ENCODE data around the gene EPHA7.

Gene EPHA7

DNA sequence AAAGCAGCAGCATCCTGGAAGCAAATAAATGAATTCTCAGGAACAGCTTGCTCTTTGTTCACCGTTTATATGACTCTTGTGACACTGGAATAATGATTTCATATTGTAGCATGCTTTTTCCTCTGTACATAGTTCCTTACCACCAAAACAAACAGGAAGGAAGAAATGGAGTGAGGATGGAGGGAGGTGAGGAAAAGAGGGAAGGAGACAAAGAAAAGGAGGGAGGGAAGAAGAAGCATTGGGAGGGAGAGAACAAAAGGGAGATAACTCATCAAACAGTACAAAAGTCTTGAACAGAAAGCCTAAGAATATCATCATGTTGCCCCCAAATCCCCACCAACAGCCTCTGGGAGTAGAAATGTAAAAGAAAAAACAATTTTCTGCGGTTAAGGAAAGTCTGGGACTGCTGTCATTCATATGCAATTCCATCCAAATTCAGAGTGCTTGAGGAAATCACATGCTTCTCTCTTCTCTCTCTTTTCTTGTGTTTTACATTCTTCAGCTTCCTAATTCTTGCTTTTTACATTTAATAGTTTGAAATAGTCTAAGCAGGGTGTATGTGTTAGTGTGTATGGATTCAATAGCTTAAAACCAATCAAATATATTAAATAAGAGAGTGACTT is 81.5 kb downstream of the EPHA7 start:
- no peak for DNase-seq (ENCODE audit: insufficient read length, low spot score)
- TF ChIP-seq POLR2AphosphoS5 (IDR thresholded peaks at IDR 0.05; ENCODE audit: low read depth, low read length) (no peak), POLR2A (IDR thresholded peaks at IDR 0.05; ENCODE audit: low read depth, low read length) (no peak), TAF1 (IDR thresholded peaks at IDR 0.05; ENCODE audit: low read depth, low read length) (no peak), POU2F2 (IDR thresholded peaks at IDR 0.05; ENCODE audit: low read depth, low read length) (no peak), SPI1 (IDR thresholded peaks at IDR 0.05; ENCODE audit: low read depth, low read length) (no peak), PAX5 (IDR thresholded peaks at IDR 0.05; ENCODE audit: insufficient read depth, low read length, severe bottlenecking) (no peak)
- FAIRE-seq: no peak

GRCh38 chr6:93337014-93337413 is 82.3 kb downstream of the EPHA7 start:
- DNase-seq (ENCODE audit: insufficient read length, low spot score): no peak
- no peak for TF ChIP-seq PAX5 (IDR thresholded peaks at IDR 0.05; ENCODE audit: insufficient read depth, low read length, severe bottlenecking)
- TF ChIP-seq SPI1 (IDR thresholded peaks at IDR 0.05; ENCODE audit: low read depth, low read length): no peak
- TF ChIP-seq TAF1 (IDR thresholded peaks at IDR 0.05; ENCODE audit: low read depth, low read length): no peak
- no peak for TF ChIP-seq POLR2A (IDR thresholded peaks at IDR 0.05; ENCODE audit: low read depth, low read length)
- no peak for TF ChIP-seq POLR2AphosphoS5 (IDR thresholded peaks at IDR 0.05; ENCODE audit: low read depth, low read length)
- TF ChIP-seq POU2F2 (IDR thresholded peaks at IDR 0.05; ENCODE audit: low read depth, low read length): no peak
- no peak for FAIRE-seq

DNA sequence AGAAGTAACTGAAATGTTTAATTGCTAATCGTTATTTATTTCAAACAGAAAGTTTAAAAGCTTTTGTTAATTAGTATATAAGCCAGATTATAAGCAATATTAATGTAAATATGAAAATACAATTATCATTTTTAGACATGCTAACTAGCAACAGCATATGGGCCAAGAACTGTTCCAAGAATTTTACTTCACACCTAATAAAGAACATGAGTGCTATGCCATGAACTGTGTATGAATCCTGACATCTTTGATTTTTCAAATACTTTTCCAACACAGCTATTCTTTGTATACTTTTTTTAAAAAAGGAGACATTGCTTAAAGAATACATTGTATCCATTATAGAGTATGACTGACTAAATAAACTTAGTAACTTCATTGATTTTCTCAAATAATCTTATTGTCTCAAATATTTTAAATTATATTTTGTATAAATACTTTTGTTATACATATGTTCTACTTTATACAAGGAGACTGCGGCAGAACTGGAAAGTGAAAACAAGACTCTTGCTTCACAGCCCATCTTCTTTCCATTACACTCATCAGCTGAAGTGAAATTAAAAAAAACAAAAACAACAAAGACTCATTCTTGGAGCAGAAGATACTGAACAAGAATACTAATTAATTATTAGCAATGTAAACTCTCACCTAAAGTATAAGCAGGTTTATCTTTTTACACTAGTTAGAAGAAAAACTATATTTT is 89.9 kb downstream of the EPHA7 start:
- FAIRE-seq (no peak), DNase-seq (ENCODE audit: insufficient read length, low spot score) (no peak)
- TF ChIP-seq POLR2A (IDR thresholded peaks at IDR 0.05; ENCODE audit: low read depth, low read length) (no peak), TAF1 (IDR thresholded peaks at IDR 0.05; ENCODE audit: low read depth, low read length) (no peak), POU2F2 (IDR thresholded peaks at IDR 0.05; ENCODE audit: low read depth, low read length) (no peak), POLR2AphosphoS5 (IDR thresholded peaks at IDR 0.05; ENCODE audit: low read depth, low read length) (no peak), SPI1 (IDR thresholded peaks at IDR 0.05; ENCODE audit: low read depth, low read length) (no peak), PAX5 (IDR thresholded peaks at IDR 0.05; ENCODE audit: insufficient read depth, low read length, severe bottlenecking) (no peak)

- TF ChIP-seq PAX5 (IDR thresholded peaks at IDR 0.05; ENCODE audit: insufficient read depth, low read length, severe bottlenecking) (no peak), TAF1 (IDR thresholded peaks at IDR 0.05; ENCODE audit: low read depth, low read length) (no peak), POLR2A (IDR thresholded peaks at IDR 0.05; ENCODE audit: low read depth, low read length) (no peak), SPI1 (IDR thresholded peaks at IDR 0.05; ENCODE audit: low read depth, low read length) (no peak), POLR2AphosphoS5 (IDR thresholded peaks at IDR 0.05; ENCODE audit: low read depth, low read length) (no peak), POU2F2 (IDR thresholded peaks at IDR 0.05; ENCODE audit: low read depth, low read length) (no peak)
- FAIRE-seq (no peak), DNase-seq (ENCODE audit: insufficient read length, low spot score) (no peak)
Observed at GRCh38 chr6:93327857-93328256, 91.5 kb downstream of the EPHA7 start.

GRCh38 chr6:93325761-93326160 is 93.6 kb downstream of the EPHA7 start:
- no peak for TF ChIP-seq SPI1 (IDR thresholded peaks at IDR 0.05; ENCODE audit: low read depth, low read length)
- no peak for TF ChIP-seq POU2F2 (IDR thresholded peaks at IDR 0.05; ENCODE audit: low read depth, low read length)
- no peak for TF ChIP-seq POLR2AphosphoS5 (IDR thresholded peaks at IDR 0.05; ENCODE audit: low read depth, low read length)
- no peak for DNase-seq (ENCODE audit: insufficient read length, low spot score)
- FAIRE-seq: no peak

- FAIRE-seq (no peak), DNase-seq (ENCODE audit: insufficient read length, low spot score) (no peak)
- TF ChIP-seq POLR2AphosphoS5 (IDR thresholded peaks at IDR 0.05; ENCODE audit: low read depth, low read length): no peak
- TF ChIP-seq SPI1 (IDR thresholded peaks at IDR 0.05; ENCODE audit: low read depth, low read length): no peak
- no peak for TF ChIP-seq POLR2A (IDR thresholded peaks at IDR 0.05; ENCODE audit: low read depth, low read length)
Observed at GRCh38 chr6:93323630-93324029, 95.7 kb downstream of the EPHA7 start.

- TF ChIP-seq TAF1 (IDR thresholded peaks at IDR 0.05; ENCODE audit: low read depth, low read length): no peak
- no peak for TF ChIP-seq SPI1 (IDR thresholded peaks at IDR 0.05; ENCODE audit: low read depth, low read length)
- no peak for TF ChIP-seq PAX5 (IDR thresholded peaks at IDR 0.05; ENCODE audit: insufficient read depth, low read length, severe bottlenecking)
- no peak for TF ChIP-seq POLR2AphosphoS5 (IDR thresholded peaks at IDR 0.05; ENCODE audit: low read depth, low read length)
- no peak for TF ChIP-seq POU2F2 (IDR thresholded peaks at IDR 0.05; ENCODE audit: low read depth, low read length)
- TF ChIP-seq POLR2A (IDR thresholded peaks at IDR 0.05; ENCODE audit: low read depth, low read length): no peak
- DNase-seq (ENCODE audit: insufficient read length, low spot score): no peak
- no peak for FAIRE-seq
Observed at GRCh38 chr6:93322651-93323050, 96.7 kb downstream of the EPHA7 start.

DNA sequence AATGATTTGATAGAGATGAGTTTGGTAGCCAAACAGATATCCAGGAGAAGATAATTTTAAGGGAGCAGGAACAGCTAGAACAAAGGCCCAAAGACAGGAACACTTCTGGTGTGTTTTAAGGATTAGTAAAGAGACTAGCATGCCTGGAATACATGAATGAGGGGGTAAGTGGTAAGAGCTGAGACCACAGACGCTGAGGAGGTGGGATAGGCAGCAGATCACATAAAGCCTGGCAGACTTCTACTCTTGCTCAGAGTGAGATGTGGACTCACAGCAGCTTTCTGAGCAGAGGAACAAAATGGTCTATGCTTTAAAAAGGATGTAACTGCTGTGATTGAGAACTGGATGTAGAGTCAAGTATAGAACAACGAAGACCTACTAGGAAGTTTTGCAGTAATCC is 100.1 kb downstream of the EPHA7 start:
- DNase-seq (ENCODE audit: insufficient read length, low spot score) (no peak), FAIRE-seq (no peak)
- TF ChIP-seq POLR2A (IDR thresholded peaks at IDR 0.05; ENCODE audit: low read depth, low read length): no peak
- TF ChIP-seq SPI1 (IDR thresholded peaks at IDR 0.05; ENCODE audit: low read depth, low read length): no peak
- no peak for TF ChIP-seq POLR2AphosphoS5 (IDR thresholded peaks at IDR 0.05; ENCODE audit: low read depth, low read length)
- TF ChIP-seq POU2F2 (IDR thresholded peaks at IDR 0.05; ENCODE audit: low read depth, low read length): no peak
- no peak for TF ChIP-seq TAF1 (IDR thresholded peaks at IDR 0.05; ENCODE audit: low read depth, low read length)
- no peak for TF ChIP-seq PAX5 (IDR thresholded peaks at IDR 0.05; ENCODE audit: insufficient read depth, low read length, severe bottlenecking)

DNA sequence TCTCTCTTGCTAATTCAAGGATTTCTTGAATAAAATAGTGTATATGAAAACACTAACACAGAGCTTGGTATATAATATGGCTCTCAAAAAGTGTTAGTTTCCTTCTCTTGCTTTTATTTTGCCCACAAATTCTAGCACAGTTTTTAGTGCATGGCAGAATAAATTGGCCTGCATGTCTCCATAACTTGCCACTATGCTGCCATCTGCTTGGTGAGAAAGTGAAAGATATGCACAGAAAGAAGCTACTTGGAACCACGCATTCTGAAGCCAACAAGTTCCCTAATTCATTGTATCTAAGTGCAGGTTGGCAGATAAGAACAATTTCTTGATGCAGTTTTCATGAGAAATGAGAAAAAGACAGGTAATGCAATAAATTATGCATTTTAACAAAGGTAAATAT is 101.2 kb downstream of the EPHA7 start:
- no peak for TF ChIP-seq TAF1 (IDR thresholded peaks at IDR 0.05; ENCODE audit: low read depth, low read length)
- TF ChIP-seq POLR2AphosphoS5 (IDR thresholded peaks at IDR 0.05; ENCODE audit: low read depth, low read length): no peak
- no peak for TF ChIP-seq POLR2A (IDR thresholded peaks at IDR 0.05; ENCODE audit: low read depth, low read length)
- TF ChIP-seq PAX5 (IDR thresholded peaks at IDR 0.05; ENCODE audit: insufficient read depth, low read length, severe bottlenecking): no peak
- TF ChIP-seq SPI1 (IDR thresholded peaks at IDR 0.05; ENCODE audit: low read depth, low read length): no peak
- FAIRE-seq (no peak), DNase-seq (ENCODE audit: insufficient read length, low spot score) (no peak)

GRCh38 chr6:93317592-93317991 is 101.8 kb downstream of the EPHA7 start:
- FAIRE-seq (no peak), DNase-seq (ENCODE audit: insufficient read length, low spot score) (no peak)
- TF ChIP-seq POLR2AphosphoS5 (IDR thresholded peaks at IDR 0.05; ENCODE audit: low read depth, low read length): no peak
- no peak for TF ChIP-seq POU2F2 (IDR thresholded peaks at IDR 0.05; ENCODE audit: low read depth, low read length)
- no peak for TF ChIP-seq TAF1 (IDR thresholded peaks at IDR 0.05; ENCODE audit: low read depth, low read length)
- no peak for TF ChIP-seq PAX5 (IDR thresholded peaks at IDR 0.05; ENCODE audit: insufficient read depth, low read length, severe bottlenecking)
- no peak for TF ChIP-seq POLR2A (IDR thresholded peaks at IDR 0.05; ENCODE audit: low read depth, low read length)
- no peak for TF ChIP-seq SPI1 (IDR thresholded peaks at IDR 0.05; ENCODE audit: low read depth, low read length)

All from GM12891 (cell line).